ENCODE measurements around the gene DICER1.

Gene DICER1

GRCh38 chr14:95054346-95055280, 102.7 kb downstream of the DICER1 start:
- no peak for DNase-seq

- no peak for DNase-seq
Observed at GRCh38 chr14:95052016-95052585, 105.2 kb downstream of the DICER1 start.

- no peak for DNase-seq
Observed at GRCh38 chr14:95049952-95050351, 107.4 kb downstream of the DICER1 start.

DNA sequence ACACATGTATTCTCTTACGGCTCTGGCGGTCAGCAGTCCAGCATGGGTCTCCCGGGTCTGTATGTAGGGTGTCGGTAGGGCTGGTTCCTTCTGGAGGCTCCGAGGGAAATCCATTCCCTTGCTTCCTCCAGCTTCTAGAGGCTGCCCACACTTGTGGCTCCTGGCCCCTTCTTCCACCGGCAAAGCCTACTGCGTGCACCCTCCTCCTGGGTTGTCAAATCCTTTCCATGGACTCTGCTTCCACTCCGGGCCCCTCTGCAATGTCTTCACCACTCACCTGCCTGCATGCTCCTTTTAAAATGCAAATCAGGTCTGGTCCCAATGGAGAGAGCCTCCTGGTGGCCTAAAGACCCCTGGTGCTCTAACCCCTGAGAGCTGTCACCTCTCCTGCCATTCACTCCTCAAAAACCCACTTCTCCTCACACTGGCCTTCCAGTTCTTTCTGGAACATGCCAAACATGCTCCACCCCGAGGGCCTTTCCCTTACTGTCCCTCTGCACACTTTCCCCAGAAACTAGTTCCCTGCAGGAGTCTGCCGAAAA, 108.5 kb downstream of the DICER1 start:
- DNase-seq, result no peak

- DNase-seq, result no peak
Observed at GRCh38 chr14:95047754-95048153, 109.6 kb downstream of the DICER1 start.

- DNase-seq, result no peak
Observed at GRCh38 chr14:95046711-95047681, 110.3 kb downstream of the DICER1 start.

DNA sequence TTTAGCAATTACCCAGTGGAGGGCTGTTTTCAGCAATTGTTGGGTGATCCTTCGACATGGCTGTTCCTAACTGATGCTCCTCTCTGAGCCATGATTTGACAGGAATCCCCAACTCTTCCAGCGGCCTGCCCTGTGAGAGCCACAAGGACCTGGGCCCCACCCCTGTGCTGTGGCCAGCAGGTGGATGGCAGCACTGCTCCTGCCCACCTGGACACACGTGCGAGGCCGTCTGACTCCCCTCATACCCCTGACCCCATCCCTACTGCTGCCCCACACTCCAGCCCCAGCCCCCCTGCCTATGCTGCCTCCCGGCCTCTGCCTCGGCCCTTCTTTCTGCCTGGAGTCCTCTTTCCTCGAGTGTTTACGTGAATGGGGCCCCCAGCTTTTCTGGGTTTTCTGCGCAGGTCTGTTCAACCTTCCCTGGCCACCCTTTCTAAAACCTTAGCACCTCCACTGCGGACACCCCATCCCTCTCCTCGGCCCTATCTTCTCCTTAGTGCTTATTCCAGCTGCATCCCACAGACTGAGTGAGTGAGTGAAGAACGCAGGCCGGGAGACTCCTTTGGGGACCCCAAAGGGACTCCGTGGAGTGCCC, 111.4 kb downstream of the DICER1 start:
- DNase-seq, result no peak

DNA sequence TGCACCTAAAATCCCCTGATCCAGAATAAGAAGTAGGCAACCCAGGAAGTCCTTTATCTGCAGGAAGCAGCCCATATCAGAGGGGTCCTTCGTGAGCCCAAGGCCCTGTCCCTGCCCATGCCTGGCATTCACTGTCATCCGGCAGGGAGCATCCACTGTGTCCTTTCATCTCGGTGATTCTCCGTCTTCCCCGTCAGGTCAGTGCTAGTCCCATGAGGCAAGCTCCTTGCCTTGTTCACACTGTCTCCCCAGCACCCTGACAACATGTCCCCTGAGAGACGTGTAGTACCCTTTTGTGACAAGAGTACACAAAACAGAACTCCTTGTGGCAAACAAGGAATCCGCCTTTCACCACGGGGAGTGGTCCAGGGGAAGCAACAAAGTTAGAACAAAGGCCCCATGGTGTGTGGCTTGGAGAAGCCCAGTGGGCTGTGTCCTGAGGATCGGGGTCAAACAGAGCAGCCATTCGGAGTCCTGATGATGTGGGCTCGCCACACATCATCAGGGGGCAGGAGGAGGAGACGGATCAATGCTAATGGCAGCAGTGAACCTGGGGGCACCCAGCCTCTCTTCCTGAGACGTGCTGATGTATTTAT, 112.1 kb downstream of the DICER1 start:
- no peak for DNase-seq

DNA sequence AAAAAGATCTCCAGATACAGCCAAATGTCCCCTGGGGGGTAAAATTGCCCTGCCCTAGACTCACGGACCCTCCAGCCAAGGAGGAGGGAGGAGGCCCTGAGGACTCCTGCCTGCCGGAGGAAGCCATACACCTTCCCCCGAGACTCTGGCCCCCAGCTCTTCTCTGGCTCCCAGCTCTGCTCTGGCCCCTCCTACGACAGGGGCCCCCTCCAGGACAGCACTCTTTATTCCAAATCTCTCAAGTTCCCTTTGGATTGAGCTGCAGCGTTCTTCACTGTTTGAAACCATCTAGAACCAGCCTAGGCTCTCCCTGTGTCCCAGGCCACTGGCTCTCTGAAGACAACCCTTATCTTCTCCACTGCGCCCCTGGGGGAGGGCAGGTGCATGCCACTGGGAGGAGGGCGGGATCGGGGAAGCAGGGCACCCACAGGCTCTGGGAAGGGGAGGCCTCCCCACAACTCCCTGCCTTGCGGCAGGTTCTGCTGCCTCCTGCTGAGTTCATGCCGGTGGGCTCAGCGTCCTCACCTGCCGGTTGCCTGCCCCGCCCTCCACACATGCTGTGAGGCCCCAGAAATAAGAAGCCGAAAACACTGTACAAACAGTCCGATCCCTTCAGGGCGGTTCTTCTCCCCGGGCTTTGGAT, 112.7 kb downstream of the DICER1 start:
- DNase-seq, result no peak

- DNase-seq, result no peak
Observed at GRCh38 chr14:95043732-95044462, 113.4 kb downstream of the DICER1 start.

- DNase-seq, result no peak
Observed at GRCh38 chr14:95043314-95043713, 114.0 kb downstream of the DICER1 start.

- no peak for DNase-seq
Observed at GRCh38 chr14:95041477-95042020, 115.8 kb downstream of the DICER1 start.

GRCh38 chr14:95040708-95041476, 116.4 kb downstream of the DICER1 start:
- no peak for DNase-seq

- DNase-seq, result no peak
Observed at GRCh38 chr14:95039993-95040348, 117.4 kb downstream of the DICER1 start.

- DNase-seq, result no peak
Observed at GRCh38 chr14:95039259-95039992, 117.9 kb downstream of the DICER1 start.

- no peak for DNase-seq
Observed at GRCh38 chr14:95038521-95039250, 118.6 kb downstream of the DICER1 start.

GRCh38 chr14:95037273-95037672, 120.1 kb downstream of the DICER1 start:
- no peak for DNase-seq

Data from AML-193 (cell line).